Measurements from ENCODE around the gene RBL1.
"Not testable (repeated sequence)": the region's sequence is repeated elsewhere in the genome, so short reads cannot be mapped to it uniquely, and the experiment has no call there.

The RBL1 gene

GRCh38 chr20:37069563-37069962 lies 26.2 kb downstream of the RBL1 start:
- not testable (repeated sequence) for H3K27me3 ChIP-seq (ENCODE audit: control insufficient read depth, insufficient read depth, low read length); H3K4me1 ChIP-seq (ENCODE audit: control insufficient read depth, insufficient read depth, low read length)

GRCh38 chr20:37066168-37066567 lies 29.6 kb downstream of the RBL1 start:
- H3K9ac ChIP-seq (ENCODE audit: low read length), result no peak overlapping the region
- no peaks in the 10 kb centered on the region for H3K27me3 ChIP-seq (ENCODE audit: control insufficient read depth, insufficient read depth, low read length)
- no peak overlapping the region for H3K4me3 ChIP-seq (ENCODE audit: low read length)
- H3K4me1 ChIP-seq (ENCODE audit: control insufficient read depth, insufficient read depth, low read length), result no peaks in the 10 kb centered on the region
- H3K36me3 ChIP-seq (ENCODE audit: control insufficient read depth, insufficient read depth, low read length), result no peaks in the 10 kb centered on the region
- no peaks in the 10 kb centered on the region for H3K9me3 ChIP-seq (ENCODE audit: control insufficient read depth, low read length)

More at GRCh38 chr20:37069563-37069962, 26.2 kb downstream of the RBL1 start:
- H3K9me3 ChIP-seq (ENCODE audit: control insufficient read depth, low read length); H3K4me3 ChIP-seq (ENCODE audit: low read length); H3K36me3 ChIP-seq (ENCODE audit: control insufficient read depth, insufficient read depth, low read length); H3K9ac ChIP-seq (ENCODE audit: low read length): not testable (repeated sequence)

GRCh38 chr20:37055276-37055675 lies 40.5 kb downstream of the RBL1 start:
- no peaks in the 10 kb centered on the region for H3K4me1 ChIP-seq (ENCODE audit: control insufficient read depth, insufficient read depth, low read length)
- H3K4me3 ChIP-seq (ENCODE audit: low read length), result no peak overlapping the region
- H3K27me3 ChIP-seq (ENCODE audit: control insufficient read depth, insufficient read depth, low read length), result no peaks in the 10 kb centered on the region
- H3K9me3 ChIP-seq (ENCODE audit: control insufficient read depth, low read length), result no peaks in the 10 kb centered on the region
- no peak overlapping the region for H3K9ac ChIP-seq (ENCODE audit: low read length)
- H3K36me3 ChIP-seq (ENCODE audit: control insufficient read depth, insufficient read depth, low read length), result no peaks in the 10 kb centered on the region

GRCh38 chr20:37053230-37053950 lies 42.4 kb downstream of the RBL1 start:
- Histone ChIP-seq H3K4me3 (ENCODE audit: low read length) (no peak overlapping the region), H3K9me3 (ENCODE audit: control insufficient read depth, low read length) (no peaks in the 10 kb centered on the region), H3K9ac (ENCODE audit: low read length) (no peak overlapping the region), H3K4me1 (ENCODE audit: control insufficient read depth, insufficient read depth, low read length) (no peaks in the 10 kb centered on the region), H3K27me3 (ENCODE audit: control insufficient read depth, insufficient read depth, low read length) (no peaks in the 10 kb centered on the region), H3K36me3 (ENCODE audit: control insufficient read depth, insufficient read depth, low read length) (no peaks in the 10 kb centered on the region)

GRCh38 chr20:37042986-37043972 lies 52.5 kb downstream of the RBL1 start:
- Histone ChIP-seq H3K9ac (ENCODE audit: low read length) (no peak overlapping the region), H3K4me1 (ENCODE audit: control insufficient read depth, insufficient read depth, low read length) (no peaks in the 10 kb centered on the region), H3K9me3 (ENCODE audit: control insufficient read depth, low read length) (no peaks in the 10 kb centered on the region), H3K27me3 (ENCODE audit: control insufficient read depth, insufficient read depth, low read length) (no peaks in the 10 kb centered on the region), H3K36me3 (ENCODE audit: control insufficient read depth, insufficient read depth, low read length) (no peaks in the 10 kb centered on the region), H3K4me3 (ENCODE audit: low read length) (no peak overlapping the region)

- not testable (repeated sequence) for H3K4me1 ChIP-seq (ENCODE audit: control insufficient read depth, insufficient read depth, low read length); H3K4me3 ChIP-seq (ENCODE audit: low read length); H3K36me3 ChIP-seq (ENCODE audit: control insufficient read depth, insufficient read depth, low read length); H3K9me3 ChIP-seq (ENCODE audit: control insufficient read depth, low read length); H3K27me3 ChIP-seq (ENCODE audit: control insufficient read depth, insufficient read depth, low read length); H3K9ac ChIP-seq (ENCODE audit: low read length)
Measured at GRCh38 chr20:37039366-37039765, 56.4 kb downstream of the RBL1 start.

GRCh38 chr20:37032077-37032476 lies 63.7 kb downstream of the RBL1 start:
- H3K4me1 ChIP-seq (ENCODE audit: control insufficient read depth, insufficient read depth, low read length), result no peaks in the 10 kb centered on the region
- no peaks in the 10 kb centered on the region for H3K36me3 ChIP-seq (ENCODE audit: control insufficient read depth, insufficient read depth, low read length)
- H3K9ac ChIP-seq (ENCODE audit: low read length), result no peak overlapping the region
- H3K27me3 ChIP-seq (ENCODE audit: control insufficient read depth, insufficient read depth, low read length), result no peaks in the 10 kb centered on the region
- no peaks in the 10 kb centered on the region for H3K9me3 ChIP-seq (ENCODE audit: control insufficient read depth, low read length)
- H3K4me3 ChIP-seq (ENCODE audit: low read length), result no peak overlapping the region

- H3K4me1 ChIP-seq (ENCODE audit: control insufficient read depth, insufficient read depth, low read length), result no peaks in the 10 kb centered on the region
- H3K4me3 ChIP-seq (ENCODE audit: low read length), result no peak overlapping the region
- H3K9me3 ChIP-seq (ENCODE audit: control insufficient read depth, low read length), result no peaks in the 10 kb centered on the region
- no peak overlapping the region for H3K9ac ChIP-seq (ENCODE audit: low read length)
- peaks cover 3% of the 10 kb centered on the region for H3K36me3 ChIP-seq (ENCODE audit: control insufficient read depth, insufficient read depth, low read length)
- H3K27me3 ChIP-seq (ENCODE audit: control insufficient read depth, insufficient read depth, low read length), result no peaks in the 10 kb centered on the region
Measured at GRCh38 chr20:37020636-37021035, 75.2 kb downstream of the RBL1 start.

GRCh38 chr20:37012631-37013030 lies 83.2 kb downstream of the RBL1 start:
- not testable (repeated sequence) for H3K4me3 ChIP-seq (ENCODE audit: low read length); H3K27me3 ChIP-seq (ENCODE audit: control insufficient read depth, insufficient read depth, low read length); H3K4me1 ChIP-seq (ENCODE audit: control insufficient read depth, insufficient read depth, low read length); H3K9ac ChIP-seq (ENCODE audit: low read length); H3K9me3 ChIP-seq (ENCODE audit: control insufficient read depth, low read length); H3K36me3 ChIP-seq (ENCODE audit: control insufficient read depth, insufficient read depth, low read length)

- H3K36me3 ChIP-seq (ENCODE audit: control insufficient read depth, insufficient read depth, low read length); H3K9ac ChIP-seq (ENCODE audit: low read length); H3K27me3 ChIP-seq (ENCODE audit: control insufficient read depth, insufficient read depth, low read length); H3K4me3 ChIP-seq (ENCODE audit: low read length); H3K4me1 ChIP-seq (ENCODE audit: control insufficient read depth, insufficient read depth, low read length); H3K9me3 ChIP-seq (ENCODE audit: control insufficient read depth, low read length): not testable (repeated sequence)
Measured at GRCh38 chr20:37011858-37012257, 83.9 kb downstream of the RBL1 start.

- no peaks in the 10 kb centered on the region for H3K9me3 ChIP-seq (ENCODE audit: control insufficient read depth, low read length)
- no peaks in the 10 kb centered on the region for H3K27me3 ChIP-seq (ENCODE audit: control insufficient read depth, insufficient read depth, low read length)
- H3K4me3 ChIP-seq (ENCODE audit: low read length), result no peak overlapping the region
- no peaks in the 10 kb centered on the region for H3K36me3 ChIP-seq (ENCODE audit: control insufficient read depth, insufficient read depth, low read length)
- no peaks in the 10 kb centered on the region for H3K4me1 ChIP-seq (ENCODE audit: control insufficient read depth, insufficient read depth, low read length)
- H3K9ac ChIP-seq (ENCODE audit: low read length), result no peak overlapping the region
Measured at GRCh38 chr20:37011147-37011546, 84.7 kb downstream of the RBL1 start.

- no peak overlapping the region for H3K9ac ChIP-seq (ENCODE audit: low read length)
- no peaks in the 10 kb centered on the region for H3K27me3 ChIP-seq (ENCODE audit: control insufficient read depth, insufficient read depth, low read length)
- no peaks in the 10 kb centered on the region for H3K4me1 ChIP-seq (ENCODE audit: control insufficient read depth, insufficient read depth, low read length)
- no peaks in the 10 kb centered on the region for H3K9me3 ChIP-seq (ENCODE audit: control insufficient read depth, low read length)
- no peak overlapping the region for H3K4me3 ChIP-seq (ENCODE audit: low read length)
- no peaks in the 10 kb centered on the region for H3K36me3 ChIP-seq (ENCODE audit: control insufficient read depth, insufficient read depth, low read length)
Measured at GRCh38 chr20:37007898-37008649, 87.7 kb downstream of the RBL1 start.
